K562 (cell line): ENCODE results near the gene MYH3. TPM values are rescaled to one million over a fixed set of nuclear protein-coding genes. Genes with fewer than 3 reads are reported as not detected.

ENCODE experiments used
- ATAC-seq: fragments of 200-7000 bp; cut with Tn5 transposase; 3 replicates; pipeline ENCODE4 v1.9.1; 2020; ENCODE audit warnings: moderate library complexity
- BruUV-seq: library from RNA; stranded (reverse); fragments of 400-500 nt; replicated peaks from 2 replicates; lab custom pipeline; 2021; lab: Mats Ljungman, UMichigan
- CTCF ChIA-PET: fragments of 300-600 bp; formaldehyde crosslinking; extraction: SDS; loops from one replicate; lab custom pipeline; 2021; ENCODE audit warnings: low intra/inter-chr PET ratio; lab: Yijun Ruan, JAX
- POLR2A ChIA-PET: fragments of 300-600, 350-650 bp; sonication (Branson Sonifier 250); formaldehyde crosslinking; extraction: SDS; loops from one replicate; lab custom pipeline; 2021; ENCODE audit warnings: antibody characterized with exemption, inconsistent platforms; lab: Yijun Ruan, JAX
- DNase-seq, 4 experiments: peaks; one replicate each; pipeline versions ENCODE4 v3.0.0 to v3.0.0-alpha.2; 2011 to 2018; ENCODE audit warnings: low spot score in 3 of 4, mixed read lengths in 3 of 4; ENCODE audit errors: extremely low read depth in 1 of 4
- FAIRE-seq: peaks from 2 replicates; lab custom pipeline; 2011; peaks lifted over from hg19 to GRCh38; lab: Jason Lieb, UNC
- H2AFZ ChIP-seq: 2 replicates; pipeline ENCODE4 v1.6.0; 2011; ENCODE audit warnings: low read depth, low read length, control low read depth, inconsistent platforms
- H3K27ac ChIP-seq: fragments of 200-600 bp; 3 replicates; pipeline ENCODE4 v1.8.0; 2011; ENCODE audit warnings: low read depth, mild to moderate bottlenecking, control low read depth, inconsistent platforms, low read length, moderate library complexity, mixed read lengths; ENCODE audit errors: extremely low read depth
- H3K27me3 ChIP-seq, 2 experiments: fragments of 300-600 bp in 1 of 2; 2 replicates in 1 of 2; 3 replicates in 1 of 2; pipeline versions ENCODE4 v1.6.0 to v1.8.0; 2011; ENCODE audit warnings: inconsistent platforms in 2 of 2, low read length in 2 of 2, mild to moderate bottlenecking in 1 of 2, mixed read lengths in 1 of 2, moderate library complexity in 1 of 2; ENCODE audit not compliant: control insufficient read depth in 2 of 2, insufficient read depth in 2 of 2
- H3K36me3 ChIP-seq: fragments of 300-600 bp; 3 replicates; pipeline ENCODE4 v1.8.0; 2011; ENCODE audit warnings: mild to moderate bottlenecking, low read length, inconsistent platforms; ENCODE audit not compliant: control insufficient read depth, insufficient read depth
- H3K4me1 ChIP-seq, 2 experiments: fragments of 200-600 bp in 1 of 2; replicated peaks in 1 of 2; 2 replicates in 1 of 2; 3 replicates in 1 of 2; pipeline versions ENCODE4 v1.5.1 to v1.8.0; 2011; ENCODE audit warnings: inconsistent platforms in 2 of 2, low read length in 2 of 2, mild to moderate bottlenecking in 1 of 2, mixed read lengths in 1 of 2, moderate library complexity in 1 of 2; ENCODE audit not compliant: control insufficient read depth in 2 of 2, insufficient read depth in 2 of 2
- H3K4me2 ChIP-seq: 2 replicates; pipeline ENCODE4 v1.6.1; 2011; ENCODE audit warnings: low read length, control low read depth, inconsistent platforms, mixed read lengths; ENCODE audit not compliant: insufficient read depth
- H3K4me3 ChIP-seq: fragments of 200-600 bp; sonication (generic), shearing (Covaris generic); 2 replicates; pipeline ENCODE4 v1.5.1; 2016; ENCODE audit warnings: control low read depth, inconsistent platforms
- H3K79me2 ChIP-seq: fragments of 200-600 bp; 3 replicates; pipeline ENCODE4 v1.8.0; 2011; ENCODE audit warnings: low read length, inconsistent platforms; ENCODE audit not compliant: control insufficient read depth, insufficient read depth
- H3K9ac ChIP-seq, 2 experiments: 2 replicates each; pipeline versions ENCODE4 v1.6.0 to v1.6.1; 2011; ENCODE audit warnings: low read depth in 2 of 2, low read length in 2 of 2, control low read depth in 1 of 2, inconsistent platforms in 1 of 2, mild to moderate bottlenecking in 1 of 2, mixed read lengths in 1 of 2; ENCODE audit not compliant: insufficient read depth in 1 of 2
- H3K9me1 ChIP-seq: one replicate; pipeline ENCODE4 v1.6.0; 2011; ENCODE audit warnings: inconsistent platforms, mild to moderate bottlenecking, low read length, moderate library complexity; ENCODE audit not compliant: control insufficient read depth, insufficient read depth
- H3K9me3 ChIP-seq: replicated peaks from 2 replicates; pipeline ENCODE4 v1.5.1; 2011; ENCODE audit warnings: low read depth, low read length, inconsistent platforms; ENCODE audit not compliant: control insufficient read depth, insufficient read depth
- H4K20me1 ChIP-seq: replicated peaks from 2 replicates; pipeline ENCODE4 v1.6.1; 2011; ENCODE audit warnings: low read length, inconsistent platforms, mixed read lengths; ENCODE audit not compliant: control insufficient read depth, insufficient read depth
- FOXA3 ChIP-seq, 2 experiments: fragments of 450-650 bp in 1 of 2; sonication (generic) in 1 of 2; formaldehyde crosslinking; IDR thresholded peaks in 1 of 2; conservative IDR thresholded peaks in 1 of 2; 2 replicates each; pipeline versions ENCODE4 v1.4.0 to v1.8.0; 2020 to 2022; ENCODE audit warnings: mild to moderate bottlenecking in 2 of 2, missing genetic modification reagents in 1 of 2
- RBM14 ChIP-seq: fragments of 200-400 bp; formaldehyde crosslinking; IDR thresholded peaks from 2 replicates; pipeline ENCODE4 v1.6.1; 2018; ENCODE audit warnings: low read depth, mild to moderate bottlenecking, low read length, moderate library complexity, borderline replicate concordance; ENCODE audit not compliant: insufficient read depth
- TAF1 ChIP-seq: IDR thresholded peaks from 2 replicates; pipeline ENCODE4 v1.6.1; 2011; ENCODE audit warnings: mild to moderate bottlenecking, low read length, moderate library complexity; ENCODE audit not compliant: insufficient read depth, control insufficient read depth, severe bottlenecking; ENCODE audit errors: extremely low read depth
- TEAD4 ChIP-seq, 2 experiments: sonication (generic) in 1 of 2; formaldehyde crosslinking in 1 of 2; IDR thresholded peaks; 2 replicates each; pipeline versions ENCODE4 v1.6.1 to v1.8.0; 2012 to 2022; ENCODE audit warnings: borderline replicate concordance in 1 of 2, inconsistent platforms in 1 of 2, low read length in 1 of 2, mild to moderate bottlenecking in 1 of 2, missing genetic modification reagents in 1 of 2
- ZNF197 ChIP-seq: fragments of 200-800 bp; sonication (Bioruptor generic); IDR thresholded peaks from 2 replicates; pipeline ENCODE4 v1.6.1; 2016; ENCODE audit warnings: low read depth, missing genetic modification characterization, missing compliant biosample characterization
- WGBS: fragments of 100-300 bp; shearing (Covaris generic); methylation state at CpG from one replicate; pipeline ENCODE4 v1.1.6; 2016; ENCODE audit warnings: low coverage, mixed read lengths; ENCODE audit not compliant: insufficient coverage; ENCODE audit errors: missing lambda C conversion rate; 5-methylcytosine and 5-hydroxymethylcytosine counted together
- in situ Hi-C: fragments of 300-500 bp; cut with MboI; formaldehyde crosslinking; loops from 4 replicates; pipeline ENCODE4 v1.15.0; 2018; ENCODE audit warnings: inconsistent platforms, mixed read lengths
- intact Hi-C: fragments of 100-400 bp; cut with micrococcal nuclease; formaldehyde crosslinking; loops from 2 replicates; pipeline ENCODE4 v1.14.2; 2022
- polyA plus RNA-seq, 8 experiments: library from polyadenylated mRNA; depleted of rRNA in 4 of 8; stranded (reverse) in 5 of 8; unstranded in 3 of 8; fragments of >200 nt; fragmentation: Nextera tagmentation in 2 of 8; fragmentation: Illumina TruSeq in 1 of 8; extraction: Ambion mirVana in 2 of 8; extraction: Trizol in 1 of 8; gene quantifications; 2 replicates each; pipeline versions ENCODE4 v1.2.1 to v1.2.3, GENCODE V29; 2011 to 2014; ENCODE audit warnings: inconsistent platforms in 1 of 8, missing spikeins in 1 of 8
- total RNA-seq, 7 experiments: library from RNA; depleted of rRNA in 6 of 7; stranded (reverse); fragments of >200 nt in 6 of 7; fragmentation: Illumina TruSeq in 2 of 7; extraction: Trizol in 2 of 7; gene quantifications; 2 replicates each; pipeline versions ENCODE4 v1.2.1 to v1.2.3, GENCODE V29; 2011 to 2021; ENCODE audit warnings: low replicate concordance in 1 of 7
- TF ChIP-seq, protein P1 (sequence below): fragments of 450-650 bp; conservative IDR thresholded peaks from 2 replicates; pipeline ENCODE4 v1.6.1; 2016; ENCODE audit warnings: missing genetic modification characterization, low read depth, mild to moderate bottlenecking, control low read depth, missing compliant biosample characterization
- TF ChIP-seq, protein P2 (sequence below): sonication (generic); formaldehyde crosslinking; IDR thresholded peaks from 2 replicates; pipeline ENCODE4 v1.8.0; 2023; ENCODE audit warnings: mild to moderate bottlenecking, missing genetic modification reagents
- TF ChIP-seq, protein P3 (sequence below): fragments of 450-650 bp; IDR thresholded peaks from 2 replicates; pipeline ENCODE4 v1.6.1; 2016

The MYH3 gene
- total and polyA plus RNA-seq, 9 of the 15 experiments (the other 6 are each of a cell fraction or from before 2014, with no cell fraction given): 0.24 to 0.75 (median 0.40) TPM; not detected in 1

- in situ Hi-C loops: no loop called here
- H3K9me3 ChIP-seq: no peaks in the 10 kb centered on the region
- FAIRE-seq: peak; percentile 95
- peak; percentile 74 to 93 (median 80) for DNase-seq
- H2AFZ ChIP-seq: peak within 1 kb of the TSS; percentile 91
- H3K27ac ChIP-seq: peak within 1 kb of the TSS; percentile 86
- peaks cover 65% of the 10 kb centered on the region for H3K79me2 ChIP-seq
- intact Hi-C loops: no loop called here
- H4K20me1 ChIP-seq: no peaks in the 10 kb centered on the region
- peak within 1 kb of the TSS; percentile 81 for H3K4me2 ChIP-seq
- peak; percentile 99 for ATAC-seq
- H3K36me3 ChIP-seq: peaks cover 32% of the 10 kb centered on the region
- H3K9me1 ChIP-seq: no peaks in the 10 kb centered on the region
- ChIA-PET POLR2A (interaction anchor here (1.4 kb wide), 1 partner anchor 14 kb away, joined by 4 read pairs; no protein-coding TSS in a partner anchor), CTCF (no interaction called here)
- WGBS: 1% methylated on average over 25 of the region's 84 CpGs
- H3K9ac ChIP-seq: peak within 1 kb of the TSS; percentile 88 to 94
- H3K27me3 ChIP-seq: no peaks in the 10 kb centered on the region
- peaks cover 0 to 3% of the 10 kb centered on the region in 2 experiments; a peak in 2 of 5 replicates for H3K4me1 ChIP-seq
- H3K4me3 ChIP-seq: peak within 1 kb of the TSS; percentile 75
- no TSS peak for BruUV-seq
- TF ChIP-seq, protein P1, sequence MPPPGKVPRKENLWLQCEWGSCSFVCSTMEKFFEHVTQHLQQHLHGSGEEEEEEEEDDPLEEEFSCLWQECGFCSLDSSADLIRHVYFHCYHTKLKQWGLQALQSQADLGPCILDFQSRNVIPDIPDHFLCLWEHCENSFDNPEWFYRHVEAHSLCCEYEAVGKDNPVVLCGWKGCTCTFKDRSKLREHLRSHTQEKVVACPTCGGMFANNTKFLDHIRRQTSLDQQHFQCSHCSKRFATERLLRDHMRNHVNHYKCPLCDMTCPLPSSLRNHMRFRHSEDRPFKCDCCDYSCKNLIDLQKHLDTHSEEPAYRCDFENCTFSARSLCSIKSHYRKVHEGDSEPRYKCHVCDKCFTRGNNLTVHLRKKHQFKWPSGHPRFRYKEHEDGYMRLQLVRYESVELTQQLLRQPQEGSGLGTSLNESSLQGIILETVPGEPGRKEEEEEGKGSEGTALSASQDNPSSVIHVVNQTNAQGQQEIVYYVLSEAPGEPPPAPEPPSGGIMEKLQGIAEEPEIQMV (tag): no peak
- TF ChIP-seq, protein P2, sequence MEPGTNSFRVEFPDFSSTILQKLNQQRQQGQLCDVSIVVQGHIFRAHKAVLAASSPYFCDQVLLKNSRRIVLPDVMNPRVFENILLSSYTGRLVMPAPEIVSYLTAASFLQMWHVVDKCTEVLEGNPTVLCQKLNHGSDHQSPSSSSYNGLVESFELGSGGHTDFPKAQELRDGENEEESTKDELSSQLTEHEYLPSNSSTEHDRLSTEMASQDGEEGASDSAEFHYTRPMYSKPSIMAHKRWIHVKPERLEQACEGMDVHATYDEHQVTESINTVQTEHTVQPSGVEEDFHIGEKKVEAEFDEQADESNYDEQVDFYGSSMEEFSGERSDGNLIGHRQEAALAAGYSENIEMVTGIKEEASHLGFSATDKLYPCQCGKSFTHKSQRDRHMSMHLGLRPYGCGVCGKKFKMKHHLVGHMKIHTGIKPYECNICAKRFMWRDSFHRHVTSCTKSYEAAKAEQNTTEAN (CRISPR knock-in tag): no peak
- TF ChIP-seq ZNF197 (CRISPR knock-in tag): no peak
- TF ChIP-seq FOXA3 (CRISPR knock-in tag; conservative IDR thresholded peaks at IDR 0.05 in 1 of 2, IDR thresholded peaks at IDR 0.05 in 1 of 2): no peak
- TF ChIP-seq TEAD4 (IDR thresholded peaks at IDR 0.05; ENCODE audit: low read length): no peak
- no peak for TF ChIP-seq TEAD4 (CRISPR knock-in tag; IDR thresholded peaks at IDR 0.05; ENCODE audit: borderline replicate concordance)
- TF ChIP-seq, protein P3, sequence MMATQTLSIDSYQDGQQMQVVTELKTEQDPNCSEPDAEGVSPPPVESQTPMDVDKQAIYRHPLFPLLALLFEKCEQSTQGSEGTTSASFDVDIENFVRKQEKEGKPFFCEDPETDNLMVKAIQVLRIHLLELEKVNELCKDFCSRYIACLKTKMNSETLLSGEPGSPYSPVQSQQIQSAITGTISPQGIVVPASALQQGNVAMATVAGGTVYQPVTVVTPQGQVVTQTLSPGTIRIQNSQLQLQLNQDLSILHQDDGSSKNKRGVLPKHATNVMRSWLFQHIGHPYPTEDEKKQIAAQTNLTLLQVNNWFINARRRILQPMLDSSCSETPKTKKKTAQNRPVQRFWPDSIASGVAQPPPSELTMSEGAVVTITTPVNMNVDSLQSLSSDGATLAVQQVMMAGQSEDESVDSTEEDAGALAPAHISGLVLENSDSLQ: peak; percentile 54; the same call in 1 of the 2 replicates
- TF ChIP-seq TAF1: peak; percentile 90
- TF ChIP-seq RBM14: no peak
Observed at GRCh38 chr17:10697092-10698081, 40.3 kb upstream of the MYH3 start, which contains the start of the genes ADPRM and SCO1. Gene ADPRM (plus strand): TSS chr17:10697594. CDS start chr17:10704927, 7,333 bp downstream. Gene SCO1 (minus strand): TSS chr17:10697533. CDS start chr17:10697507, 26 bp downstream.
